HCT116 (cell line): ENCODE measurements around the gene PRSS27. TPM values are rescaled to one million over a fixed set of nuclear protein-coding genes. Genes with fewer than 3 reads are reported as not detected.

Experiments
- ATAC-seq: fragments of 200-7000 bp; cut with Tn5 transposase; 2 replicates; pipeline ENCODE4 v1.9.1; 2020; ENCODE audit warnings: mild to moderate bottlenecking, moderate library complexity
- BruUV-seq: library from RNA; stranded (reverse); fragments of 400-500 nt; replicated peaks from 2 replicates; lab custom pipeline; 2021; lab: Mats Ljungman, UMichigan
- CTCF ChIA-PET: fragments of 300-600 bp; sonication (Branson Sonifier 250); formaldehyde crosslinking; loops from one replicate; lab custom pipeline; 2021; ENCODE audit warnings: antibody characterized with exemption; lab: Charles Lee
- POLR2A ChIA-PET: fragments of 300-600, 350-600 bp; sonication (Branson Sonifier 250); formaldehyde crosslinking; loops from one replicate; lab custom pipeline; 2021; ENCODE audit warnings: antibody characterized with exemption; lab: Charles Lee
- RAD21 ChIA-PET, 2 experiments: fragments of 300-600 bp; sonication (Branson Sonifier 250); formaldehyde crosslinking; loops; one replicate each; lab custom pipeline; 2023; ENCODE audit warnings: low total read pairs in 2 of 2; ENCODE audit not compliant: uncharacterized antibody in 2 of 2, unreplicated experiment in 2 of 2, low non-redundant PET in 1 of 2; lab: Charles Lee
- DNase-seq: peaks from one replicate; pipeline ENCODE4 v3.0.0-alpha.2; 2010; ENCODE audit warnings: low read depth, low spot score
- H2AFZ ChIP-seq: fragments of 200-600 bp; shearing (Covaris generic), sonication (generic); 2 replicates; pipeline ENCODE4 v1.6.1; 2017; ENCODE audit warnings: low read depth, mixed run types, mixed read lengths, antibody characterized with exemption, low read length; ENCODE audit not compliant: poor library complexity, severe bottlenecking
- H3K27ac ChIP-seq: 2 replicates; pipeline ENCODE4 v1.5.1; 2012; ENCODE audit warnings: low read depth, low read length
- H3K27me3 ChIP-seq: fragments of 200-600 bp; sonication (generic); 2 replicates; pipeline ENCODE4 v1.6.1; 2016; ENCODE audit warnings: mixed run types, low read length, mixed read lengths; ENCODE audit not compliant: insufficient read depth
- H3K36me3 ChIP-seq, 2 experiments: fragments of 200-500 bp in 1 of 2; fragments of 200-600 bp in 1 of 2; sonication (Bioruptor generic) in 1 of 2; sonication (generic) in 1 of 2; 2 replicates each; pipeline versions ENCODE4 v1.5.1 to v1.6.1; 2014 to 2016; ENCODE audit warnings: low read length in 2 of 2, inconsistent platforms in 1 of 2, mixed read lengths in 1 of 2, mixed run types in 1 of 2; ENCODE audit not compliant: insufficient read depth in 2 of 2, control insufficient read depth in 1 of 2
- H3K4me1 ChIP-seq, 2 experiments: fragments of 200-600 bp in 1 of 2; sonication (generic) in 1 of 2; 2 replicates each; pipeline versions ENCODE4 v1.5.1 to v1.6.1; 2012 to 2017; ENCODE audit warnings: low read length in 2 of 2, inconsistent platforms in 1 of 2, mild to moderate bottlenecking in 1 of 2, mixed read lengths in 1 of 2, mixed run types in 1 of 2, moderate library complexity in 1 of 2; ENCODE audit not compliant: insufficient read depth in 2 of 2, control insufficient read depth in 1 of 2
- H3K4me2 ChIP-seq: fragments of 200-600 bp; sonication (generic); 2 replicates; pipeline ENCODE4 v1.6.1; 2017; ENCODE audit warnings: mixed run types, low read length, mixed read lengths
- H3K4me3 ChIP-seq, 2 experiments: fragments of 200-600 bp in 1 of 2; sonication (generic) in 1 of 2; replicated peaks in 1 of 2; 2 replicates each; pipeline ENCODE4 v1.5.1; 2011 to 2016; ENCODE audit warnings: low read length in 2 of 2, control low read depth in 1 of 2, low read depth in 1 of 2, mild to moderate bottlenecking in 1 of 2, mixed read lengths in 1 of 2, mixed run types in 1 of 2
- H3K79me2 ChIP-seq: fragments of 200-600 bp; sonication (generic); 2 replicates; pipeline ENCODE4 v1.6.1; 2017; ENCODE audit warnings: mild to moderate bottlenecking, mixed run types, low read length, moderate library complexity, mixed read lengths; ENCODE audit not compliant: insufficient read depth
- H3K9ac ChIP-seq: fragments of 200-600 bp; sonication (generic); 2 replicates; pipeline ENCODE4 v1.6.1; 2016; ENCODE audit warnings: low read length, mixed read lengths
- H3K9me2 ChIP-seq: fragments of 200-600 bp; sonication (generic), shearing (Covaris generic); 2 replicates; pipeline ENCODE4 v1.6.1; 2017; ENCODE audit warnings: mixed run types, mild to moderate bottlenecking, moderate library complexity; ENCODE audit not compliant: insufficient read depth
- H3K9me3 ChIP-seq, 2 experiments: fragments of 200-500 bp in 1 of 2; fragments of 200-600 bp in 1 of 2; sonication (Bioruptor generic) in 1 of 2; sonication (generic) in 1 of 2; 2 replicates each; pipeline ENCODE4 v1.6.1; 2014 to 2017; ENCODE audit warnings: low read length in 2 of 2, mixed read lengths in 2 of 2, inconsistent platforms in 1 of 2, low read depth in 1 of 2, mild to moderate bottlenecking in 1 of 2, mixed run types in 1 of 2, moderate library complexity in 1 of 2; ENCODE audit not compliant: control insufficient read depth in 1 of 2, insufficient read depth in 1 of 2
- H4K20me1 ChIP-seq: fragments of 200-600 bp; sonication (generic), shearing (Covaris generic); 2 replicates; pipeline ENCODE4 v1.6.1; 2017; ENCODE audit warnings: mixed run types, mild to moderate bottlenecking, moderate library complexity; ENCODE audit not compliant: insufficient read depth
- EGR1 ChIP-seq: IDR thresholded peaks from 2 replicates; pipeline ENCODE4 v1.6.1; 2012; ENCODE audit warnings: low read depth
- FOSL1 ChIP-seq: IDR thresholded peaks from 2 replicates; pipeline ENCODE4 v1.6.1; 2012; ENCODE audit warnings: low read depth
- JUND ChIP-seq: IDR thresholded peaks from 2 replicates; pipeline ENCODE4 v1.6.1; 2012
- POLR2A ChIP-seq: IDR thresholded peaks from 2 replicates; pipeline ENCODE4 v1.7.0; 2011; ENCODE audit warnings: borderline replicate concordance; ENCODE audit not compliant: insufficient read depth, insufficient read length; ENCODE audit errors: extremely low read depth
- SP1 ChIP-seq: IDR thresholded peaks from 2 replicates; pipeline ENCODE4 v1.6.1; 2012; ENCODE audit warnings: low read depth
- SRF ChIP-seq: IDR thresholded peaks from 2 replicates; pipeline ENCODE4 v1.6.1; 2012; ENCODE audit warnings: low read depth
- YY1 ChIP-seq: IDR thresholded peaks from 2 replicates; pipeline ENCODE4 v1.6.1; 2011; ENCODE audit warnings: low read length, low read depth, moderate library complexity, mild to moderate bottlenecking; ENCODE audit not compliant: insufficient replicate concordance; ENCODE audit errors: extremely low read depth
- ZNF274 ChIP-seq: fragments of 200-500 bp; sonication (Bioruptor generic); IDR thresholded peaks from 2 replicates; pipeline ENCODE4 v1.6.1; 2014; ENCODE audit warnings: mild to moderate bottlenecking, low read depth, low read length, inconsistent platforms
- intact Hi-C: fragments of 100-400 bp; cut with micrococcal nuclease; formaldehyde crosslinking; loops from 2 replicates; pipeline ENCODE4 v1.10.0; 2022
- total RNA-seq: library from RNA; stranded (reverse); gene quantifications from one replicate; pipeline ENCODE4 v1.2.1, GENCODE V29; 2021; ENCODE audit not compliant: unreplicated experiment
- TF ChIP-seq, protein P1 (sequence below): IDR thresholded peaks from 2 replicates; pipeline ENCODE4 v1.6.1; 2012; ENCODE audit warnings: low read depth
- TF ChIP-seq, protein P2 (sequence below): IDR thresholded peaks from 2 replicates; pipeline ENCODE4 v1.6.1; 2012
- TF ChIP-seq, protein P3 (sequence below): IDR thresholded peaks from 2 replicates; pipeline ENCODE4 v1.6.1; 2011; ENCODE audit warnings: mild to moderate bottlenecking, low read length, moderate library complexity; ENCODE audit not compliant: insufficient replicate concordance; ENCODE audit errors: extremely low read depth

Gene PRSS27
- total RNA-seq, 1 experiment from 2014 or later = 3.3 TPM

DNA sequence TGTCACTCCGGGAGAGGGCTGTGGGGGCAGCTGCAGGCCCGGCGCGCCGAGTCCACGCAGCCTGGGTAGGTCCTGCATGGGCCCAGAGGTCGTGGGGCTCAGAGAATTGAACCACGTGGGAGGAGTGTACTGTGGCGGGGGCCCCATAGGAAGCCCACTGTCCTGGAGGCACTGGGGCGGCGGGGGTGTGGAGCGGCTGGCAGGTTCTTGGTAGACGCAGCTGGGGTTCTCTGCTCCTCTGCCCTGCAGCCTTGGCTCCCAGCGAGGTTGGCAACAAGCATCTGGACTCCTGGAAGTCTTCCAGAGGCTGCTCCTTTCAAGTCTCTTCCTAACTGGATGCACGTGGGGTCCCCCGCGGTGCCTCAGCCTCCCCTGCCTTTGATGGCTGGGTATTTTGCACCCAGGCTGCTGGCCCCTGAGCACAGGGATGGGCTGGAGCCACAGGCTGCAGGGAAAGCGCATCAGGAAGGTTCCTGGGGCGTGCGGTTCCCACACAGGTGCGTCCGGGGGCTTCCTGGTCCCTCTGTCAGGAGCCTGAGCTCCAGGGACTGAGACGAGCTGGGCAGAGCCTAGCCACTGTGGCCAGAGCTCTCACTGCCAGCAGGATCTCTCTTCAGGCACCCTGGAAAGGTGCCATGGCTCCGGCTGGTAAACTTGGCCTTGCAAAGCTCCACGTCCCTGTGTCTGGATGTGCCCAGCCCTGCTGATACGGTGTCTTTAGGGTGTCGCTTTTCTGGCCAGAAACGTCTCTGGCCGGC is 28.4 kb downstream of the PRSS27 start:
- Histone ChIP-seq H2AFZ (no peak overlapping the region), H3K9me3 (no peaks in the 10 kb centered on the region), H3K27me3 (no peaks in the 10 kb centered on the region), H3K4me2 (no peak overlapping the region), H3K4me1 (peaks cover 0 to 3% of the 10 kb centered on the region in 2 experiments; a peak in 2 of 4 replicates), H3K4me3 (no peak overlapping the region), H3K27ac (no peak overlapping the region; the same call in 1 of the 2 replicates), H3K9me2 (no peaks in the 10 kb centered on the region), H3K79me2 (peaks cover 53% of the 10 kb centered on the region), H3K36me3 (no peaks in the 10 kb centered on the region; a peak in 1 of 4 replicates), H3K9ac (no peak overlapping the region), H4K20me1 (no peaks in the 10 kb centered on the region)
- ChIA-PET RAD21 (no interaction called here), CTCF (no interaction called here), POLR2A (interaction anchor here (0.8 kb wide), 1 partner anchor 9 kb away, joined by 3 read pairs; the partner anchor contains the start of gene KCTD5)
- intact Hi-C loops = no loop called here
- ATAC-seq (no peak), DNase-seq (no peak)
- TF ChIP-seq FOSL1 = no peak
- no peak for TF ChIP-seq POLR2A
- no peak for TF ChIP-seq EGR1
- no peak for TF ChIP-seq SP1
- TF ChIP-seq, protein P1, sequence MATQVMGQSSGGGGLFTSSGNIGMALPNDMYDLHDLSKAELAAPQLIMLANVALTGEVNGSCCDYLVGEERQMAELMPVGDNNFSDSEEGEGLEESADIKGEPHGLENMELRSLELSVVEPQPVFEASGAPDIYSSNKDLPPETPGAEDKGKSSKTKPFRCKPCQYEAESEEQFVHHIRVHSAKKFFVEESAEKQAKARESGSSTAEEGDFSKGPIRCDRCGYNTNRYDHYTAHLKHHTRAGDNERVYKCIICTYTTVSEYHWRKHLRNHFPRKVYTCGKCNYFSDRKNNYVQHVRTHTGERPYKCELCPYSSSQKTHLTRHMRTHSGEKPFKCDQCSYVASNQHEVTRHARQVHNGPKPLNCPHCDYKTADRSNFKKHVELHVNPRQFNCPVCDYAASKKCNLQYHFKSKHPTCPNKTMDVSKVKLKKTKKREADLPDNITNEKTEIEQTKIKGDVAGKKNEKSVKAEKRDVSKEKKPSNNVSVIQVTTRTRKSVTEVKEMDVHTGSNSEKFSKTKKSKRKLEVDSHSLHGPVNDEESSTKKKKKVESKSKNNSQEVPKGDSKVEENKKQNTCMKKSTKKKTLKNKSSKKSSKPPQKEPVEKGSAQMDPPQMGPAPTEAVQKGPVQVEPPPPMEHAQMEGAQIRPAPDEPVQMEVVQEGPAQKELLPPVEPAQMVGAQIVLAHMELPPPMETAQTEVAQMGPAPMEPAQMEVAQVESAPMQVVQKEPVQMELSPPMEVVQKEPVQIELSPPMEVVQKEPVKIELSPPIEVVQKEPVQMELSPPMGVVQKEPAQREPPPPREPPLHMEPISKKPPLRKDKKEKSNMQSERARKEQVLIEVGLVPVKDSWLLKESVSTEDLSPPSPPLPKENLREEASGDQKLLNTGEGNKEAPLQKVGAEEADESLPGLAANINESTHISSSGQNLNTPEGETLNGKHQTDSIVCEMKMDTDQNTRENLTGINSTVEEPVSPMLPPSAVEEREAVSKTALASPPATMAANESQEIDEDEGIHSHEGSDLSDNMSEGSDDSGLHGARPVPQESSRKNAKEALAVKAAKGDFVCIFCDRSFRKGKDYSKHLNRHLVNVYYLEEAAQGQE = no peak
- no peak for TF ChIP-seq SRF
- TF ChIP-seq ZNF274 = no peak
- TF ChIP-seq YY1 = no peak
- TF ChIP-seq, protein P2, sequence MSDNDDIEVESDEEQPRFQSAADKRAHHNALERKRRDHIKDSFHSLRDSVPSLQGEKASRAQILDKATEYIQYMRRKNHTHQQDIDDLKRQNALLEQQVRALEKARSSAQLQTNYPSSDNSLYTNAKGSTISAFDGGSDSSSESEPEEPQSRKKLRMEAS = no peak
- TF ChIP-seq, protein P3, sequence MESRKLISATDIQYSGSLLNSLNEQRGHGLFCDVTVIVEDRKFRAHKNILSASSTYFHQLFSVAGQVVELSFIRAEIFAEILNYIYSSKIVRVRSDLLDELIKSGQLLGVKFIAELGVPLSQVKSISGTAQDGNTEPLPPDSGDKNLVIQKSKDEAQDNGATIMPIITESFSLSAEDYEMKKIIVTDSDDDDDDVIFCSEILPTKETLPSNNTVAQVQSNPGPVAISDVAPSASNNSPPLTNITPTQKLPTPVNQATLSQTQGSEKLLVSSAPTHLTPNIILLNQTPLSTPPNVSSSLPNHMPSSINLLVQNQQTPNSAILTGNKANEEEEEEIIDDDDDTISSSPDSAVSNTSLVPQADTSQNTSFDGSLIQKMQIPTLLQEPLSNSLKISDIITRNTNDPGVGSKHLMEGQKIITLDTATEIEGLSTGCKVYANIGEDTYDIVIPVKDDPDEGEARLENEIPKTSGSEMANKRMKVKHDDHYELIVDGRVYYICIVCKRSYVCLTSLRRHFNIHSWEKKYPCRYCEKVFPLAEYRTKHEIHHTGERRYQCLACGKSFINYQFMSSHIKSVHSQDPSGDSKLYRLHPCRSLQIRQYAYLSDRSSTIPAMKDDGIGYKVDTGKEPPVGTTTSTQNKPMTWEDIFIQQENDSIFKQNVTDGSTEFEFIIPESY = no peak
- TF ChIP-seq JUND = no peak
- no TSS peak for BruUV-seq
